ENCODE measurements around the gene CENPA. TPM values are rescaled to one million over a fixed set of nuclear protein-coding genes. Genes with fewer than 3 reads are reported as not detected.
A peak's percentile ranks its signal among the peaks of the same experiment; 100 is the strongest.

CENPA gene
- total RNA-seq, 1 experiment from 2014 or later, result 45.8 TPM

DNA sequence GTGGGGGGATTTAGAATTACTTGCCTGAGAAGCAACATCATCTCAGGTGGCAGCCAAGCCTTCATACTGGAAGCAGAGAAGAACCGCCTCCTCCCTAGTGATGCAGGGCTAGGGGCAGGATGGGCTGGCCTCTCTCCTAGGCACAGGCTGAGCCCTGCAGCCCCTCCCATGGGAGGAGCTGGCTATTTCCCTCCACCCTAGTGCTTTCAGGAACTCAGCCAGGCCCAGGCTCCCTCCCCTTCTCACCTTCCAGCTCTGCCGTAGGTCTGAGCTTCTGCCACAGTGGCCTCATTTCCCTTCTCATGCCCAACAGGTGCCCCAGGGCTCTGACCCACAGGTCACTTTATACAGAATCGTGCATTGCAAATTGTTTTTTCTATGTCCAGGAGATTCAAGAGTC lies 31.0 kb downstream of the CENPA start:
- Histone ChIP-seq H3K9me3 (ENCODE audit: control insufficient read depth in 1 of 2, insufficient read depth in 1 of 2, low read depth in 1 of 2, low read length in 2 of 2) (no peaks in the 10 kb centered on the region), H3K27me3 (ENCODE audit: insufficient read depth, low read length) (no peaks in the 10 kb centered on the region), H3K4me3 (replicated peaks in 1 of 2; ENCODE audit: low read depth in 1 of 2, low read length in 2 of 2) (no peak overlapping the region), H3K36me3 (ENCODE audit: control insufficient read depth in 1 of 2, insufficient read depth in 2 of 2, low read length in 2 of 2) (no peaks in the 10 kb centered on the region), H3K79me2 (ENCODE audit: insufficient read depth, low read length) (no peaks in the 10 kb centered on the region), H4K20me1 (ENCODE audit: insufficient read depth) (no peaks in the 10 kb centered on the region), H3K27ac (ENCODE audit: low read depth, low read length) (no peak overlapping the region), H3K4me2 (ENCODE audit: low read length) (peak overlapping the region; percentile 40; the same call in 1 of the 2 replicates), H3K9ac (ENCODE audit: low read length) (no peak overlapping the region), H3K9me2 (ENCODE audit: insufficient read depth) (no peaks in the 10 kb centered on the region), H3K4me1 (ENCODE audit: control insufficient read depth in 1 of 2, insufficient read depth in 2 of 2, low read length in 2 of 2) (peaks cover 2 to 10% of the 10 kb centered on the region in 2 experiments; a peak in 3 of 4 replicates), H2AFZ (ENCODE audit: low read depth, low read length, poor library complexity, severe bottlenecking) (peak overlapping the region; percentile 52)
- ChIA-PET POLR2A (no interaction called here), RAD21 (ENCODE audit: low non-redundant PET in 1 of 2, low total read pairs in 2 of 2, uncharacterized antibody in 2 of 2, unreplicated experiment in 2 of 2) (interaction anchor here in 1 of 2 experiments (0.9 kb wide), 1 partner anchor 29 kb away, joined by 3 read pairs; no protein-coding TSS in a partner anchor), CTCF (interaction anchor here (0.6 to 1.1 kb wide), 4 partner anchors 14 to 200 kb away, joined by 3 to 8 read pairs (median 3); no protein-coding TSS in a partner anchor)
- no TSS peak for BruUV-seq (replicated peaks)
- intact Hi-C loops (cut with micrococcal nuclease), result no loop called here
- ATAC-seq, result peak; percentile 100
- TF ChIP-seq SIN3A (IDR thresholded peaks at IDR 0.05; ENCODE audit: low read depth) (no peak), YY1 (IDR thresholded peaks at IDR 0.05; ENCODE audit: extremely low read depth, insufficient replicate concordance, low read depth, low read length) (no peak), POLR2A (IDR thresholded peaks at IDR 0.05; ENCODE audit: borderline replicate concordance, extremely low read depth, insufficient read depth, insufficient read length) (no peak), CTCF (IDR thresholded peaks at IDR 0.05 in 2 of 3, conservative IDR thresholded peaks at IDR 0.05 in 1 of 3; ENCODE audit: borderline replicate concordance in 1 of 3, insufficient read depth in 1 of 3, low read depth in 2 of 3, low read length in 2 of 3) (no peak), RAD21 (IDR thresholded peaks at IDR 0.05; ENCODE audit: low read depth) (no peak), FOSL1 (IDR thresholded peaks at IDR 0.05; ENCODE audit: low read depth) (no peak), ELF1 (IDR thresholded peaks at IDR 0.05; ENCODE audit: borderline replicate concordance, low read depth) (no peak), SRF (IDR thresholded peaks at IDR 0.05; ENCODE audit: low read depth) (no peak), JUND (IDR thresholded peaks at IDR 0.05) (no peak), ZBTB33 (IDR thresholded peaks at IDR 0.05; ENCODE audit: extremely low read depth, insufficient replicate concordance, low read length) (no peak)
- TF ChIP-seq, protein P1, sequence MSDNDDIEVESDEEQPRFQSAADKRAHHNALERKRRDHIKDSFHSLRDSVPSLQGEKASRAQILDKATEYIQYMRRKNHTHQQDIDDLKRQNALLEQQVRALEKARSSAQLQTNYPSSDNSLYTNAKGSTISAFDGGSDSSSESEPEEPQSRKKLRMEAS (IDR thresholded peaks at IDR 0.05), result no peak
- peak; percentile 59 for DNase-seq (ENCODE audit: low read depth, low spot score)

Data from HCT116 (cell line).